Suprapubic skin (tissue), 4 donors: ENCODE results near the gene LZTFL1. TPM values are rescaled to one million over a fixed set of nuclear protein-coding genes. Genes with fewer than 3 reads are reported as not detected.
A peak's percentile ranks its signal among the peaks of the same experiment; 100 is the strongest.

ENCODE experiments used
- DNase-seq, 2 donors: peaks; one replicate each; pipeline ENCODE4 v3.0.0-alpha.2; 2019; ENCODE audit warnings: low spot score in 2 of 2
- H3K27ac ChIP-seq: fragments of 200-600 bp; sonication (generic); one replicate; pipeline ENCODE4 v1.5.1; 2019
- H3K27me3 ChIP-seq: fragments of 200-600 bp; sonication (generic); one replicate; pipeline ENCODE4 v1.5.1; 2019
- H3K36me3 ChIP-seq: fragments of 200-600 bp; sonication (generic); one replicate; pipeline ENCODE4 v1.5.1; 2019
- H3K4me1 ChIP-seq: fragments of 200-600 bp; sonication (generic); one replicate; pipeline ENCODE4 v1.5.1; 2019
- H3K4me3 ChIP-seq: fragments of 200-600 bp; sonication (generic); one replicate; pipeline ENCODE4 v1.5.1; 2019; ENCODE audit warnings: mild to moderate bottlenecking
- H3K9me3 ChIP-seq: fragments of 200-600 bp; sonication (generic); one replicate; pipeline ENCODE4 v1.5.1; 2019
- CTCF ChIP-seq, 2 donors: fragments of 200-600 bp in 1 of 2; fragments of 450-650 bp in 1 of 2; sonication (generic) in 1 of 2; IDR thresholded peaks; one replicate each; pipeline ENCODE4 v1.5.1; 2016 to 2019; ENCODE audit warnings: antibody characterized with exemption in 2 of 2, mild to moderate bottlenecking in 1 of 2, moderate library complexity in 1 of 2
- EP300 ChIP-seq: sonication (generic); formaldehyde crosslinking; IDR thresholded peaks from one replicate; pipeline ENCODE4 v1.6.1; 2017; ENCODE audit warnings: antibody characterized with exemption
- POLR2A ChIP-seq, 2 donors: fragments of 450-650 bp; IDR thresholded peaks; one replicate each; pipeline ENCODE4 v1.6.1; 2017; ENCODE audit warnings: antibody characterized with exemption in 2 of 2, mild to moderate bottlenecking in 2 of 2, moderate library complexity in 2 of 2
- POLR2AphosphoS5 ChIP-seq, 3 donors: sonication (generic); formaldehyde crosslinking; IDR thresholded peaks; one replicate each; pipeline ENCODE4 v1.6.1; 2017; ENCODE audit warnings: antibody characterized with exemption in 3 of 3
- WGBS: methylation state at CpG from one replicate; pipeline ENCODE4 v1.1.5; 2018; 5-methylcytosine and 5-hydroxymethylcytosine counted together
- total RNA-seq, 4 donors: library from RNA; depleted of rRNA; stranded (reverse); fragments of >200 nt; gene quantifications; one replicate each; pipeline ENCODE4 v1.1.0, GENCODE V29; 2016

LZTFL1 gene
- total RNA-seq, 4 donors from 2014 or later = 17.0 to 24.6 (median 20.1) TPM

DNA sequence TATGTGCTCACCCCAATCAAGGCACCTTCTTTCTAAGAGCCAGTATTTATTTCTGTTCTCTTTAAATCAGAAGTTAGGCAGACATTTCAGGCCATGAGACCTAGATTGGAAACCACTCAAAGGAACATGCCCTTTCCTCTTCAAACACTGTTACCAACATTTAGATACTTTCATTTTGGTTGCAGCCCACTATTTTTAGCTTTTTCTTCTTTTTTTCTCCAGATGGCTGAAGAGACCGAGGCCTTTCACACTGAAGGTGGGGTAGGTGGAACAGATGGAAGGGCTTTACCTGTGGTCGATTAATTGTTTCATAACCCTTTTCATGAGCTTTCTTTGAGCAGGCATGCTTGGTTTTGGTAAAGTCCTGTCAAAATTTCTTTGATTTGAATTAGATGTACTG is 10.9 kb upstream of the LZTFL1 start:
- 85% methylated on average over 2 of the region's 2 CpGs for WGBS

GRCh38 chr3:45848392-45848791 is 6.5 kb upstream of the LZTFL1 start:
- H3K27me3 ChIP-seq = no peaks in the 10 kb centered on the region
- H3K4me1 ChIP-seq = no peaks in the 10 kb centered on the region
- DNase-seq = no peak
- no peak overlapping the region for H3K27ac ChIP-seq
- 81% methylated on average over 1 of the region's 1 CpG for WGBS
- no peaks in the 10 kb centered on the region for H3K9me3 ChIP-seq
- H3K36me3 ChIP-seq = no peaks in the 10 kb centered on the region
- no peak for TF ChIP-seq POLR2AphosphoS5 (IDR thresholded peaks at IDR 0.05)
- no peak for TF ChIP-seq POLR2A (IDR thresholded peaks at IDR 0.05)
- no peak for TF ChIP-seq CTCF (IDR thresholded peaks at IDR 0.05)
- no peak for TF ChIP-seq EP300
- H3K4me3 ChIP-seq = no peak overlapping the region

More for the DNA sequence above, 10.9 kb upstream of the LZTFL1 start:
- DNase-seq = no peak
- H3K27ac ChIP-seq = no peak overlapping the region
- no peaks in the 10 kb centered on the region for H3K27me3 ChIP-seq
- no peaks in the 10 kb centered on the region for H3K36me3 ChIP-seq
- no peaks in the 10 kb centered on the region for H3K9me3 ChIP-seq
- TF ChIP-seq EP300 = no peak
- no peak for TF ChIP-seq CTCF (IDR thresholded peaks at IDR 0.05)
- no peak for TF ChIP-seq POLR2AphosphoS5 (IDR thresholded peaks at IDR 0.05)
- TF ChIP-seq POLR2A (IDR thresholded peaks at IDR 0.05) = no peak
- H3K4me1 ChIP-seq = no peaks in the 10 kb centered on the region
- no peak overlapping the region for H3K4me3 ChIP-seq

DNA sequence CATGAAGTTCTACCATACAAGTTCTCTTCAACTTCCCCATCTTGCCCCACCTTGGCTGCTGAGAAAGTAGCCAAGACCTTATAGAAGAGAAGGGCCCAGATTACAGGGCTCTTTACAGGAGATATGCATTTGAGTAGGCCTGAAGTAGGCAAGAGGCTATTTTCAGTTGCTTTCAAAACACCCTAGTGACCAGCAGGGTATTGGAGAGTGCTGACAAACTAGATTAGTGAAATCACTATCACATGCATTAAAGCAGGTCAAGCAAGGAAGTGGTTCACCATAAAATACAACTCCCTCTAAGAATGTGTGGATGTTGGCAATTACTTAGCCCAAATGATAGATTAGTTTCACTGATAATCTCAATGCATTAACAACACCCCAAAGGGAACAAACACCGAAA is 2.7 kb upstream of the LZTFL1 start:
- 90% methylated on average over 1 of the region's 1 CpG for WGBS
- TF ChIP-seq CTCF (IDR thresholded peaks at IDR 0.05) (no peak), POLR2AphosphoS5 (IDR thresholded peaks at IDR 0.05) (no peak), EP300 (no peak), POLR2A (IDR thresholded peaks at IDR 0.05) (no peak)

GRCh38 chr3:45842851-45843625 is 1.1 kb upstream of the LZTFL1 start:
- no peaks in the 10 kb centered on the region for H3K27me3 ChIP-seq
- H3K4me3 ChIP-seq = no peak overlapping the region
- 78% methylated on average over 9 of the region's 9 CpGs for WGBS
- peaks cover 15% of the 10 kb centered on the region for H3K4me1 ChIP-seq
- no peak for DNase-seq
- no peaks in the 10 kb centered on the region for H3K9me3 ChIP-seq
- no peaks in the 10 kb centered on the region for H3K36me3 ChIP-seq
- no peak for TF ChIP-seq POLR2AphosphoS5 (IDR thresholded peaks at IDR 0.05)
- no peak for TF ChIP-seq POLR2A (IDR thresholded peaks at IDR 0.05)
- TF ChIP-seq EP300 = no peak
- no peak for TF ChIP-seq CTCF (IDR thresholded peaks at IDR 0.05)
- H3K27ac ChIP-seq = no peak overlapping the region

More for the DNA sequence above, 2.7 kb upstream of the LZTFL1 start:
- no peaks in the 10 kb centered on the region for H3K36me3 ChIP-seq
- no peaks in the 10 kb centered on the region for H3K27me3 ChIP-seq
- peaks cover 15% of the 10 kb centered on the region for H3K4me1 ChIP-seq
- no peak for DNase-seq
- H3K4me3 ChIP-seq = no peak overlapping the region
- H3K27ac ChIP-seq = no peak overlapping the region
- no peaks in the 10 kb centered on the region for H3K9me3 ChIP-seq

- no peak for DNase-seq
- no peaks in the 10 kb centered on the region for H3K9me3 ChIP-seq
- peak overlapping the region; percentile 56 for H3K27ac ChIP-seq
- peak overlapping the region; percentile 85 for H3K4me3 ChIP-seq
- peaks cover 4% of the 10 kb centered on the region for H3K36me3 ChIP-seq
- TF ChIP-seq POLR2AphosphoS5 (IDR thresholded peaks at IDR 0.05) = no peak
- 0% methylated on average over 11 of the region's 15 CpGs for WGBS
- H3K4me1 ChIP-seq = peaks cover 15% of the 10 kb centered on the region
- no peaks in the 10 kb centered on the region for H3K27me3 ChIP-seq
These were observed 531 bp downstream of the LZTFL1 start for GRCh38 chr3:45841420-45841756.
